Measurements from ENCODE around the gene ZNF225.

DNA sequence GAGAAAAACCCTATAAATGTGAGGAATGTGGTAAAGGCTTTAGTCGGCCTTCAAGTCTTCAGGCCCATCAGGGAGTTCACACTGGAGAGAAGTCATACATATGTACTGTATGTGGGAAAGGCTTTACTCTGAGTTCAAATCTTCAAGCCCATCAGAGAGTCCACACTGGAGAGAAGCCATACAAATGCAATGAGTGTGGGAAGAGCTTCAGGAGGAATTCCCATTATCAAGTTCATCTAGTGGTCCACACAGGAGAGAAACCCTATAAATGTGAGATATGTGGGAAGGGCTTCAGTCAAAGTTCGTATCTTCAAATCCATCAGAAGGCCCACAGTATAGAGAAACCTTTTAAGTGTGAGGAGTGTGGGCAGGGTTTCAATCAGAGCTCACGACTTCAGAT lies 63.4 kb downstream of the ZNF225 start:
- TF ChIP-seq, protein P1, sequence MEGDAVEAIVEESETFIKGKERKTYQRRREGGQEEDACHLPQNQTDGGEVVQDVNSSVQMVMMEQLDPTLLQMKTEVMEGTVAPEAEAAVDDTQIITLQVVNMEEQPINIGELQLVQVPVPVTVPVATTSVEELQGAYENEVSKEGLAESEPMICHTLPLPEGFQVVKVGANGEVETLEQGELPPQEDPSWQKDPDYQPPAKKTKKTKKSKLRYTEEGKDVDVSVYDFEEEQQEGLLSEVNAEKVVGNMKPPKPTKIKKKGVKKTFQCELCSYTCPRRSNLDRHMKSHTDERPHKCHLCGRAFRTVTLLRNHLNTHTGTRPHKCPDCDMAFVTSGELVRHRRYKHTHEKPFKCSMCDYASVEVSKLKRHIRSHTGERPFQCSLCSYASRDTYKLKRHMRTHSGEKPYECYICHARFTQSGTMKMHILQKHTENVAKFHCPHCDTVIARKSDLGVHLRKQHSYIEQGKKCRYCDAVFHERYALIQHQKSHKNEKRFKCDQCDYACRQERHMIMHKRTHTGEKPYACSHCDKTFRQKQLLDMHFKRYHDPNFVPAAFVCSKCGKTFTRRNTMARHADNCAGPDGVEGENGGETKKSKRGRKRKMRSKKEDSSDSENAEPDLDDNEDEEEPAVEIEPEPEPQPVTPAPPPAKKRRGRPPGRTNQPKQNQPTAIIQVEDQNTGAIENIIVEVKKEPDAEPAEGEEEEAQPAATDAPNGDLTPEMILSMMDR (IDR thresholded peaks at IDR 0.05): no peak
- no peak for TF ChIP-seq POLR2A (IDR thresholded peaks at IDR 0.05)

Measured in body of pancreas (tissue), 4 donors.